ENCODE results near the gene TIMM23. TPM values are rescaled to one million over a fixed set of nuclear protein-coding genes. Genes with fewer than 3 reads are reported as not detected.
"Not testable (repeated sequence)": the region's sequence is repeated elsewhere in the genome, so short reads cannot be mapped to it uniquely, and the experiment has no call there.

Gene TIMM23
- total and polyA plus RNA-seq, 8 donors, result 12.9 to 32.7 (median 19.3) TPM

- 95% methylated on average over 4 of the region's 4 CpGs for WGBS, 2 donors
- intact Hi-C loops (cut with DNase I), result no loop called here
- Histone ChIP-seq H3K4me3 (no peak overlapping the region), H3K27ac (no peak overlapping the region), H3K4me1 (no peaks in the 10 kb centered on the region), H3K9me3 (no peaks in the 10 kb centered on the region), H3K27me3 (no peaks in the 10 kb centered on the region), H3K36me3 (peaks cover 0 to 5% (median 0%) of the 10 kb centered on the region in 3 donors)
- FAIRE-seq (no peak), DNase-seq (no peak), ATAC-seq (no peak)
- TF ChIP-seq CTCF (IDR thresholded peaks at IDR 0.05), result no peak
Measured at GRCh38 chr10:45997557-45997956, 25.3 kb downstream of the TIMM23 start.

- WGBS, 2 donors, result 73 to 87% methylated on average over 5 of the region's 5 CpGs
- DNase-seq (no peak), ATAC-seq (no peak), FAIRE-seq (no peak)
- H3K36me3 ChIP-seq, result peaks cover 0 to 8% (median 0%) of the 10 kb centered on the region in 3 donors
- no peak overlapping the region for H3K4me3 ChIP-seq
- H3K4me1 ChIP-seq, result no peaks in the 10 kb centered on the region
- H3K27me3 ChIP-seq, result no peaks in the 10 kb centered on the region
- H3K9me3 ChIP-seq, result no peaks in the 10 kb centered on the region
- H3K27ac ChIP-seq, result no peak overlapping the region
- intact Hi-C loops (cut with DNase I), result no loop called here
- TF ChIP-seq CTCF (IDR thresholded peaks at IDR 0.05), result no peak
Measured at GRCh38 chr10:45997994-45998763, 25.9 kb downstream of the TIMM23 start.

- H3K4me1 ChIP-seq; H3K27me3 ChIP-seq; ATAC-seq; DNase-seq; FAIRE-seq; H3K4me3 ChIP-seq; H3K27ac ChIP-seq; H3K9me3 ChIP-seq; intact Hi-C loops (cut with DNase I): not testable (repeated sequence)
- H3K36me3 ChIP-seq, result peaks cover 0 to 24% (median 0%) of the 10 kb centered on the region in 3 donors
- WGBS, 2 donors, result 92 to 96% methylated on average over 5 of the region's 5 CpGs
Measured at GRCh38 chr10:45999955-46000354, 27.7 kb downstream of the TIMM23 start.

GRCh38 chr10:46000538-46000937, 28.2 kb downstream of the TIMM23 start:
- Histone ChIP-seq H3K36me3 (peaks cover 0 to 30% (median 0%) of the 10 kb centered on the region in 3 donors), H3K4me3 (no peak overlapping the region), H3K27ac (no peak overlapping the region), H3K27me3 (no peaks in the 10 kb centered on the region), H3K9me3 (no peaks in the 10 kb centered on the region), H3K4me1 (no peaks in the 10 kb centered on the region)
- ATAC-seq (no peak), FAIRE-seq (no peak), DNase-seq (no peak)
- 98 to 100% methylated on average over 1 of the region's 1 CpG for WGBS, 2 donors
- no peak for TF ChIP-seq CTCF (IDR thresholded peaks at IDR 0.05)
- intact Hi-C loops (cut with DNase I), result no loop called here

- H3K4me1 ChIP-seq, result no peaks in the 10 kb centered on the region
- ATAC-seq (no peak), FAIRE-seq (no peak), DNase-seq (no peak)
- no peaks in the 10 kb centered on the region for H3K9me3 ChIP-seq
- H3K36me3 ChIP-seq, result peaks cover 0 to 37% (median 6%) of the 10 kb centered on the region in 3 donors
- H3K27ac ChIP-seq, result no peak overlapping the region
- H3K4me3 ChIP-seq, result no peak overlapping the region
- no peak for TF ChIP-seq CTCF (IDR thresholded peaks at IDR 0.05)
- intact Hi-C loops (cut with DNase I), result no loop called here
- WGBS, 2 donors, result 71 to 81% methylated on average over 5 of the region's 5 CpGs
- no peaks in the 10 kb centered on the region for H3K27me3 ChIP-seq
Measured at GRCh38 chr10:46001187-46001756, 29.0 kb downstream of the TIMM23 start.

- intact Hi-C loops (cut with DNase I); H3K4me3 ChIP-seq; FAIRE-seq; DNase-seq; H3K9me3 ChIP-seq; H3K27ac ChIP-seq; H3K27me3 ChIP-seq; H3K4me1 ChIP-seq: not testable (repeated sequence)
- peaks cover 0 to 39% (median 9%) of the 10 kb centered on the region in 3 donors for H3K36me3 ChIP-seq
- peak in 1 of 4 donors; percentile 39 for ATAC-seq
- WGBS, 2 donors, result 75 to 76% methylated on average over 7 of the region's 7 CpGs
Measured at GRCh38 chr10:46002189-46002687, 29.9 kb downstream of the TIMM23 start.
